ENCODE data around the gene CIPC. TPM values are rescaled to one million over a fixed set of nuclear protein-coding genes. Genes with fewer than 3 reads are reported as not detected.

CIPC gene
- total RNA-seq, 1 donor from 2014 or later = 25.6 TPM

GRCh38 chr14:77161011-77161410 is 63.0 kb downstream of the CIPC start:
- TF ChIP-seq CTCF (IDR thresholded peaks at IDR 0.05; ENCODE audit: unreplicated experiment) = no peak
- peaks cover 3% of the 10 kb centered on the region for H3K4me1 Mint-ChIP-seq (ENCODE audit: low read depth)
- no peak overlapping the region for H3K27ac Mint-ChIP-seq
- peaks cover 37% of the 10 kb centered on the region for H3K27me3 Mint-ChIP-seq
- no peak for DNase-seq (ENCODE audit: low spot score, unreplicated experiment)
- H3K9me3 Mint-ChIP-seq (ENCODE audit: low read depth) = no peaks in the 10 kb centered on the region
- no peaks in the 10 kb centered on the region for H3K36me3 Mint-ChIP-seq (ENCODE audit: insufficient read depth)
- no peak overlapping the region for H3K4me3 Mint-ChIP-seq (ENCODE audit: low read depth)

Other genes starting within 250 kb of the CIPC start
- 51.1 and 56.2 TPM in 2 replicates for gene IRF2BPL, start 69.5 kb upstream of the CIPC start, total RNA-seq
- gene ZDHHC22, start 43.5 kb downstream of the CIPC start, total RNA-seq = 0.13 and 0.14 TPM in 2 replicates
- gene TMEM63C, start 83.5 kb downstream of the CIPC start, total RNA-seq = 1.6 and 1.8 TPM in 2 replicates
- gene NGB, start 172.9 kb downstream of the CIPC start, total RNA-seq = not detected in 2 replicates
- 65.5 and 66.9 TPM in 2 replicates for gene POMT2, start 222.6 kb downstream of the CIPC start, total RNA-seq
- gene GSTZ1, start 222.8 kb downstream of the CIPC start, total RNA-seq = 29.0 and 31.2 TPM in 2 replicates